B cell (primary cell): Measurements from ENCODE around the gene SFXN2. TPM values are rescaled to one million over a fixed set of nuclear protein-coding genes. Genes with fewer than 3 reads are reported as not detected.

Experiments used
- ATAC-seq: fragments of 200-7000 bp; cut with Tn5 transposase; one replicate; pipeline ENCODE4 v1.10.0; 2021; ENCODE audit warnings: low read depth, mild to moderate bottlenecking, moderate number of reproducible peaks, moderate library complexity
- CTCF ChIA-PET: fragments of 350-600 bp; sonication (Branson Sonifier 250); formaldehyde crosslinking; loops from one replicate; lab custom pipeline; 2021; ENCODE audit warnings: antibody characterized with exemption, inconsistent platforms; lab: Charles Lee
- POLR2A ChIA-PET: fragments of 350-600 bp; sonication (Branson Sonifier 250); formaldehyde crosslinking; loops from one replicate; lab custom pipeline; 2021; ENCODE audit warnings: antibody characterized with exemption; lab: Charles Lee
- DNase-seq: peaks from one replicate; pipeline ENCODE4 v3.0.0; 2013
- H2AFZ ChIP-seq: 2 replicates; pipeline ENCODE4 v1.6.1; 2012; ENCODE audit warnings: mild to moderate bottlenecking, low read depth, low read length; ENCODE audit not compliant: insufficient read depth, poor library complexity, severe bottlenecking
- H3K27ac ChIP-seq, 2 donors: 1 replicate in 1 of 2; 2 replicates in 1 of 2; pipeline ENCODE4 v1.5.1; 2012 to 2013; ENCODE audit warnings: low read length in 2 of 2, mild to moderate bottlenecking in 2 of 2, moderate library complexity in 1 of 2
- H3K27me3 ChIP-seq, 4 experiments: fragments of 200-600 bp in 1 of 4; sonication (generic) in 1 of 4; replicated peaks in 1 of 4; 1 replicate in 2 of 4; 2 replicates in 2 of 4; pipeline versions ENCODE4 v1.6.1 to v1.7.0; 2013 to 2016; ENCODE audit warnings: low read length in 3 of 4, mild to moderate bottlenecking in 2 of 4, mixed read lengths in 1 of 4, moderate library complexity in 1 of 4; ENCODE audit not compliant: insufficient read depth in 4 of 4, control insufficient read depth in 3 of 4; ENCODE audit errors: control extremely low read depth in 1 of 4
- H3K36me3 ChIP-seq, 2 experiments: replicated peaks in 1 of 2; 1 replicate in 1 of 2; 2 replicates in 1 of 2; pipeline versions ENCODE4 v1.6.1 to v1.7.1; 2013; ENCODE audit warnings: low read length in 1 of 2; ENCODE audit not compliant: insufficient read depth in 2 of 2, control insufficient read depth in 1 of 2; ENCODE audit errors: control extremely low read depth in 1 of 2, extremely low read depth in 1 of 2
- H3K4me1 ChIP-seq, 2 donors: fragments of 200-600 bp in 1 of 2; sonication (generic) in 1 of 2; 1 replicate in 1 of 2; 2 replicates in 1 of 2; pipeline versions ENCODE4 v1.5.1 to v1.6.1; 2013 to 2017; ENCODE audit warnings: low read length in 2 of 2; ENCODE audit not compliant: control insufficient read depth in 2 of 2, insufficient read depth in 2 of 2
- H3K4me2 ChIP-seq: replicated peaks from 2 replicates; pipeline ENCODE3; 2012; ENCODE audit warnings: mild to moderate bottlenecking, low read depth, low read length; ENCODE audit not compliant: poor library complexity, severe bottlenecking
- H3K4me3 ChIP-seq, 5 experiments: fragments of 200-600 bp in 1 of 5; sonication (generic) in 1 of 5; 1 replicate in 3 of 5; 2 replicates in 2 of 5; pipeline versions ENCODE4 v1.5.1 to v1.7.0; 2011 to 2016; ENCODE audit warnings: low read length in 4 of 5, mild to moderate bottlenecking in 4 of 5, low read depth in 2 of 5, control low read depth in 1 of 5, moderate library complexity in 1 of 5; ENCODE audit not compliant: insufficient read depth in 1 of 5; ENCODE audit errors: control extremely low read depth in 1 of 5, extremely low read depth in 1 of 5
- H3K79me2 ChIP-seq: fragments of 200-600 bp; sonication (generic); one replicate; pipeline ENCODE4 v1.6.0; 2016; ENCODE audit warnings: low read length; ENCODE audit not compliant: control insufficient read depth, insufficient read depth
- H3K9ac ChIP-seq: fragments of 200-600 bp; sonication (generic); 2 replicates; pipeline ENCODE4 v1.6.1; 2017; ENCODE audit warnings: mild to moderate bottlenecking, low read length, moderate library complexity
- H3K9me3 ChIP-seq, 3 donors: one replicate each; pipeline versions ENCODE4 v1.6.1 to v1.7.1; 2013; ENCODE audit warnings: low read length in 2 of 3; ENCODE audit not compliant: control insufficient read depth in 2 of 3, insufficient read depth in 1 of 3; ENCODE audit errors: control extremely low read depth in 1 of 3
- H4K20me1 ChIP-seq: 2 replicates; pipeline ENCODE4 v1.6.0; 2012; ENCODE audit warnings: mild to moderate bottlenecking, low read length; ENCODE audit not compliant: insufficient read depth, control insufficient read depth, poor library complexity, severe bottlenecking
- H3K27ac Mint-ChIP-seq: one replicate; pipeline ENCODE4 v1.8.0; 2021; ENCODE audit warnings: mixed read lengths
- H3K27me3 Mint-ChIP-seq: one replicate; pipeline ENCODE4 v1.8.0; 2021; ENCODE audit warnings: mixed read lengths
- H3K4me1 Mint-ChIP-seq: one replicate; pipeline ENCODE4 v1.8.0; 2021; ENCODE audit warnings: mixed read lengths
- H3K4me3 Mint-ChIP-seq: one replicate; pipeline ENCODE4 v1.8.0; 2021; ENCODE audit warnings: mixed read lengths
- H3K9me3 Mint-ChIP-seq: one replicate; pipeline ENCODE4 v1.8.0; 2022; ENCODE audit warnings: mixed read lengths; ENCODE audit not compliant: insufficient read depth
- EZH2 ChIP-seq: IDR thresholded peaks from 2 replicates; pipeline ENCODE4 v1.6.1; 2012; ENCODE audit warnings: borderline replicate concordance, low read depth, mild to moderate bottlenecking, moderate library complexity, low read length; ENCODE audit not compliant: insufficient read depth, poor library complexity, severe bottlenecking
- WGBS: methylation state at CpG from one replicate; pipeline ENCODE4 v1.1.5; 2013; ENCODE audit warnings: missing lambda C conversion rate; ENCODE audit not compliant: insufficient coverage; 5-methylcytosine and 5-hydroxymethylcytosine counted together
- intact Hi-C: fragments of 100-400 bp; cut with micrococcal nuclease; formaldehyde crosslinking; loops from one replicate; pipeline ENCODE4 v1.10.0; 2022
- polyA plus RNA-seq: library from polyadenylated mRNA; depleted of rRNA; stranded (reverse); fragments of >200 nt; gene quantifications from 2 replicates; pipeline ENCODE4 v1.2.3, GENCODE V29; 2012
- total RNA-seq, 2 donors: library from RNA; stranded (reverse); fragments of 120-200 nt in 1 of 2; gene quantifications; 1 replicate in 1 of 2; 2 replicates in 1 of 2; pipeline versions ENCODE4 v1.2.3 to v1.2.4, GENCODE V29; 2013 to 2022
- TF ChIP-seq, protein P1 (sequence below): fragments of 200-600 bp; IDR thresholded peaks from one replicate; pipeline ENCODE4 v1.8.0; 2022; ENCODE audit warnings: antibody characterized with exemption, mild to moderate bottlenecking

The SFXN2 gene
- total and polyA plus RNA-seq, 2 donors (not counting 1 experiment from before 2014, with no cell fraction given), result 8.1 to 23.5 TPM

DNA sequence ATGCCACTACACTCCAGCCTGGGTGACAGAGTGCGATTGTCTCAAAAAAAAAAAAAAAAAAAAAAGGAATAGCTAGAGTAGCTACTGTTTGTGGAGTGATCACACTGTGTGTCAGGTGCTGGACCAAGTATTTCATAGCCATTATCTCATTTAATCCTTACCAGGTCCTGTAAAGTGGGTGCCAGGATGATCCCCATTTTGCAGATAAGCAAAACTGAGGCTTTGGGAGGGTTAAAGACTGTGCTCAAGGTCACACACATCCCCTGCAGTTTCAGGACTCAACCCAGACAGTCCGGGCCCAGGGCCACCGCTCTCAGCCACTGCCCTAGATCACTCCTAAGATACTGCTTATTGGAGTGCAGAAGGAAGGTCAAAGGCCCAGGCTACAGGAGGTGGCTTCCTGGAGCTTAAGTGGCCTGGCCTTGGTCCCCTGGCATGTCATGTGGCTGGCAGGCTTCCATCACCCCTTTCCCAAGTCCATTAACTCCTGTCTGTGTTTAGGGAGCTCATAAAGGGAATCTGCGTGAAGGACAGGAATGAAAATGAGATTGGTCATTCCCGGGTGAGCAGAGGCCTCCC lies 16.9 kb downstream of the SFXN2 start:
- H3K4me2 ChIP-seq, result no peak overlapping the region
- no peak overlapping the region for H3K27ac Mint-ChIP-seq
- no peak for ATAC-seq
- no peak for DNase-seq
- H3K9me3 ChIP-seq, result no peaks in the 10 kb centered on the region
- H4K20me1 ChIP-seq, result no peaks in the 10 kb centered on the region
- H3K36me3 ChIP-seq, result peaks cover 0 to 26% of the 10 kb centered on the region in 2 experiments
- ChIA-PET CTCF (interaction anchor here (0.6 to 1.2 kb wide), 3 partner anchors 41 to 170 kb away, joined by 3 to 4 read pairs (median 4); no protein-coding TSS in a partner anchor), POLR2A (interaction anchor here (0.5 to 0.7 kb wide), 3 partner anchors 10 to 99 kb away, joined by 4 to 6 read pairs (median 5); no protein-coding TSS in a partner anchor)
- no peaks in the 10 kb centered on the region for H3K4me1 Mint-ChIP-seq
- no peak overlapping the region for H3K9ac ChIP-seq
- no peak overlapping the region for H3K27ac ChIP-seq
- TF ChIP-seq, protein P1, sequence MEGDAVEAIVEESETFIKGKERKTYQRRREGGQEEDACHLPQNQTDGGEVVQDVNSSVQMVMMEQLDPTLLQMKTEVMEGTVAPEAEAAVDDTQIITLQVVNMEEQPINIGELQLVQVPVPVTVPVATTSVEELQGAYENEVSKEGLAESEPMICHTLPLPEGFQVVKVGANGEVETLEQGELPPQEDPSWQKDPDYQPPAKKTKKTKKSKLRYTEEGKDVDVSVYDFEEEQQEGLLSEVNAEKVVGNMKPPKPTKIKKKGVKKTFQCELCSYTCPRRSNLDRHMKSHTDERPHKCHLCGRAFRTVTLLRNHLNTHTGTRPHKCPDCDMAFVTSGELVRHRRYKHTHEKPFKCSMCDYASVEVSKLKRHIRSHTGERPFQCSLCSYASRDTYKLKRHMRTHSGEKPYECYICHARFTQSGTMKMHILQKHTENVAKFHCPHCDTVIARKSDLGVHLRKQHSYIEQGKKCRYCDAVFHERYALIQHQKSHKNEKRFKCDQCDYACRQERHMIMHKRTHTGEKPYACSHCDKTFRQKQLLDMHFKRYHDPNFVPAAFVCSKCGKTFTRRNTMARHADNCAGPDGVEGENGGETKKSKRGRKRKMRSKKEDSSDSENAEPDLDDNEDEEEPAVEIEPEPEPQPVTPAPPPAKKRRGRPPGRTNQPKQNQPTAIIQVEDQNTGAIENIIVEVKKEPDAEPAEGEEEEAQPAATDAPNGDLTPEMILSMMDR, result no peak
- TF ChIP-seq EZH2, result no peak
- no peaks in the 10 kb centered on the region for H3K9me3 Mint-ChIP-seq
- H3K4me3 ChIP-seq, result no peak overlapping the region
- H3K27me3 Mint-ChIP-seq, result no peaks in the 10 kb centered on the region
- 100% methylated on average over 1 of the region's 5 CpGs for WGBS
- peaks cover 4% of the 10 kb centered on the region for H3K79me2 ChIP-seq
- intact Hi-C loops, result no loop called here
- no peak overlapping the region for H3K4me3 Mint-ChIP-seq
- H3K27me3 ChIP-seq, result no peaks in the 10 kb centered on the region
- H2AFZ ChIP-seq, result no peak overlapping the region
- H3K4me1 ChIP-seq, result no peaks in the 10 kb centered on the region

DNA sequence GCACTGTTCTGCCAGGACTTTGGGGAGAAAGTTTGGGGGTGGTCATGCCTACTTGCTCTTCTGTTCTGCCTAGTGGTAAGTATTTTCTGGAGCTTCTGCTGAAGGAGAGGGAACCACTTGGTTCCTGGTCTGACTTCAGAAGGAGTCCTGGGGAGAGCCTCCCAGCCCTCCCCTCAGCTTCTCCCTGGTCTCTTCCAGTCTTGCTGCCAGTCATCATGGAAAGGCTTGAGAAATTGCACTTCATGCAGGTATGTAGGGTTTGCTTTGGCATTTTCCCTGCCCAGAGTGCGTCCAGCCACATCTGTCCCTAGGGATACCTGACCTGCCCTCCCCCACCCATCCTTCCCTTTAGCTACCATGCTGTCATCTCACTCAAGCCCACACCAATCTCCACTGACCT lies 18.2 kb downstream of the SFXN2 start:
- Mint-ChIP-seq H3K4me3 (no peak overlapping the region), H3K9me3 (no peaks in the 10 kb centered on the region), H3K27me3 (no peaks in the 10 kb centered on the region), H3K4me1 (no peaks in the 10 kb centered on the region), H3K27ac (no peak overlapping the region)
- ChIA-PET CTCF (no interaction called here), POLR2A (no interaction called here)
- H3K27ac ChIP-seq, result no peak overlapping the region
- no peak for ATAC-seq
- no peak for DNase-seq
- no peaks in the 10 kb centered on the region for H3K9me3 ChIP-seq
- H2AFZ ChIP-seq, result no peak overlapping the region
- H3K9ac ChIP-seq, result no peak overlapping the region
- intact Hi-C loops, result no loop called here
- no peak overlapping the region for H3K4me2 ChIP-seq
- WGBS, result 86% methylated on average over 1 of the region's 1 CpG
- H3K79me2 ChIP-seq, result no peaks in the 10 kb centered on the region
- no peaks in the 10 kb centered on the region for H3K4me1 ChIP-seq
- H3K36me3 ChIP-seq, result peaks cover 0 to 20% of the 10 kb centered on the region in 2 experiments
- H3K27me3 ChIP-seq, result no peaks in the 10 kb centered on the region
- no peak for TF ChIP-seq EZH2
- TF ChIP-seq, protein P1, result no peak
- no peaks in the 10 kb centered on the region for H4K20me1 ChIP-seq
- H3K4me3 ChIP-seq, result no peak overlapping the region
